ENCODE measurements around the gene MGMT.

Gene MGMT

GRCh38 chr10:129766611-129767550, 299.8 kb downstream of the MGMT start:
- no peak for DNase-seq

- DNase-seq = no peak
Measured at GRCh38 chr10:129767751-129768150, 300.7 kb downstream of the MGMT start.

GRCh38 chr10:129768437-129769355, 301.7 kb downstream of the MGMT start:
- no peak for DNase-seq

- no peak for DNase-seq
Measured at GRCh38 chr10:129769381-129770116, 302.5 kb downstream of the MGMT start.

GRCh38 chr10:129770286-129770685, 303.2 kb downstream of the MGMT start:
- DNase-seq = no peak

GRCh38 chr10:129771024-129771423, 304.0 kb downstream of the MGMT start:
- no peak for DNase-seq

- no peak for DNase-seq
Measured at GRCh38 chr10:129771576-129771975, 304.5 kb downstream of the MGMT start.

GRCh38 chr10:129771991-129772431, 305.0 kb downstream of the MGMT start:
- DNase-seq = no peak

GRCh38 chr10:129772468-129773358, 305.7 kb downstream of the MGMT start:
- DNase-seq = no peak

GRCh38 chr10:129773359-129773990, 306.4 kb downstream of the MGMT start:
- DNase-seq = no peak

GRCh38 chr10:129774082-129774735, 307.2 kb downstream of the MGMT start:
- DNase-seq = no peak

GRCh38 chr10:129774736-129775401, 307.8 kb downstream of the MGMT start:
- no peak for DNase-seq

GRCh38 chr10:129775681-129776080, 308.6 kb downstream of the MGMT start:
- DNase-seq = no peak

GRCh38 chr10:129777687-129778086, 310.6 kb downstream of the MGMT start:
- DNase-seq = no peak

GRCh38 chr10:129778571-129778970, 311.5 kb downstream of the MGMT start:
- DNase-seq = no peak

GRCh38 chr10:129779126-129780111, 312.4 kb downstream of the MGMT start:
- DNase-seq = no peak

GRCh38 chr10:129780198-129780597, 313.2 kb downstream of the MGMT start:
- DNase-seq = no peak

GRCh38 chr10:129780901-129781795, 314.1 kb downstream of the MGMT start:
- no peak for DNase-seq
